ENCODE measurements around the gene KRT72.

Gene KRT72

DNA sequence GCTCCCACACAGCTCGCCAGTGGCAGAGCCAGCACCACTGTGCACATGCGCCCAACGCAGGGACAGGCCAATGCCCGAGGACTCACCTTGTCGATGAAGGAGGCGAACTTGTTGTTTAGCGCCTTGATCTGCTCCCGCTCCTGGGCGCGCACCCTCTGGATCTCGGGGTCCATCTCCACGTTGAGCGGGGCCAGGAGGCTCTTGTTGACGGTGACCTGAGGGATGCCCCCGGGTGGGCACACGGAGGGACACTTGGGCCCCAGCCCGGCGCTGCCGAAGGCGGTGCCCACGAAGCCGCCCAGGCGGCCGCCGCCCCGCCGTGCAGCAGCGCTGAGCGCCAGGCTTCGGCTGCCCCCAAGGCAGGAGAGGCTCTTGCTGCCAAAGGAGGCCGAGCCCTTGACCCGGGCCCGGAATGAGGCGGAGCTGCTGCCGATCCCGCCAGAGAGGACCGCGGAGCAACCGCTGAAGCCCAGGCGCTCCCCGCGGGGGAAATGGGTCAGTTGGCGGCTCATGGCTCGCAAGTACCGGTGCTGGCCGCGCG, at the start of gene KRT72:
Gene KRT72, minus strand, starts transcription at position 523 of the 541 bp plus-strand sequence. Its CDS starts 11 bp downstream, at position 512.
- TF ChIP-seq, protein P1, sequence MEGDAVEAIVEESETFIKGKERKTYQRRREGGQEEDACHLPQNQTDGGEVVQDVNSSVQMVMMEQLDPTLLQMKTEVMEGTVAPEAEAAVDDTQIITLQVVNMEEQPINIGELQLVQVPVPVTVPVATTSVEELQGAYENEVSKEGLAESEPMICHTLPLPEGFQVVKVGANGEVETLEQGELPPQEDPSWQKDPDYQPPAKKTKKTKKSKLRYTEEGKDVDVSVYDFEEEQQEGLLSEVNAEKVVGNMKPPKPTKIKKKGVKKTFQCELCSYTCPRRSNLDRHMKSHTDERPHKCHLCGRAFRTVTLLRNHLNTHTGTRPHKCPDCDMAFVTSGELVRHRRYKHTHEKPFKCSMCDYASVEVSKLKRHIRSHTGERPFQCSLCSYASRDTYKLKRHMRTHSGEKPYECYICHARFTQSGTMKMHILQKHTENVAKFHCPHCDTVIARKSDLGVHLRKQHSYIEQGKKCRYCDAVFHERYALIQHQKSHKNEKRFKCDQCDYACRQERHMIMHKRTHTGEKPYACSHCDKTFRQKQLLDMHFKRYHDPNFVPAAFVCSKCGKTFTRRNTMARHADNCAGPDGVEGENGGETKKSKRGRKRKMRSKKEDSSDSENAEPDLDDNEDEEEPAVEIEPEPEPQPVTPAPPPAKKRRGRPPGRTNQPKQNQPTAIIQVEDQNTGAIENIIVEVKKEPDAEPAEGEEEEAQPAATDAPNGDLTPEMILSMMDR (IDR thresholded peaks at IDR 0.05; ENCODE audit: low read depth, low read length), result no peak
- no peak for TF ChIP-seq EZH2phosphoT487 (IDR thresholded peaks at IDR 0.05; ENCODE audit: low read depth)
- Histone ChIP-seq H3K36me3 (replicated peaks; ENCODE audit: low read depth, low read length) (no peaks in the 10 kb centered on the region), H3K9ac (ENCODE audit: low read length) (no peak within 1 kb of the TSS), H4K20me1 (ENCODE audit: insufficient read depth, low read length) (no peaks in the 10 kb centered on the region), H3K4me2 (ENCODE audit: low read length) (no peak within 1 kb of the TSS), H3K79me2 (ENCODE audit: low read length) (no peaks in the 10 kb centered on the region), H2AFZ (ENCODE audit: low read depth, low read length) (no peak within 1 kb of the TSS), H3K4me1 (ENCODE audit: low read length) (no peaks in the 10 kb centered on the region), H3K27ac (ENCODE audit: low read length) (no peak within 1 kb of the TSS), H3K9me3 (ENCODE audit: insufficient read depth, low read length) (no peaks in the 10 kb centered on the region), H3K27me3 (ENCODE audit: low read depth, low read length) (peaks cover 28% of the 10 kb centered on the region), H3K4me3 (ENCODE audit: low read length) (no peak within 1 kb of the TSS)

DNA sequence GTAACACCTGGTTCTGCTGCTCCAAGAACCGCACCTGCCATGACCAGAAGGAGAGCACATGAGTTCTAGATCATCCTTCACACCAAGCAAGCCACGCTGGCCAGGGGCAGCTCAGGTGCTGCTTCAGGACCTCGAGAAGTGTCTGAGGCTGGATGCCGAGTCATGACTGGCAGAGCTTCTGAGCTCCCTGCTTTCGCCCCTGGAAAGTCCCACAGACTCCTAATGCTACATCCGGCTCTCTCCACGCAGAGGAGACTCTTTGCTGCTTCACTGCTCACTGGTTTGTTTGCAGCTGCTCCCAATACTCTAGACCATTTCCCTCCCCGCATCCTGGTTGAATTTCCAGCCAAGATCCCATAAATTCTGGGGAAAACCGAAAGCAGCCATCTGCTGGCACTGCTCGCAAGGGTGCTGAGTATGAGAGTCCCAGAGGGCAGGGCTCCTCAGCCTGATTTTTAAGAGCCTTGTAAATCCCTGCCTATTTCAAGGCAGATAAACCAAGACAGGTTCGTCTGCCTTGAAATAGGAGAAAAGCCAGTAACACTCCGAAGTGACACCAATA, 49.3 kb upstream of the KRT72 start:
- Histone ChIP-seq H3K27ac (ENCODE audit: low read length) (no peak overlapping the region), H3K4me3 (ENCODE audit: low read length) (no peak overlapping the region), H3K79me2 (ENCODE audit: low read length) (no peaks in the 10 kb centered on the region), H3K36me3 (replicated peaks; ENCODE audit: low read depth, low read length) (no peaks in the 10 kb centered on the region), H2AFZ (ENCODE audit: low read depth, low read length) (no peak overlapping the region), H3K4me2 (ENCODE audit: low read length) (no peak overlapping the region), H3K9ac (ENCODE audit: low read length) (no peak overlapping the region), H4K20me1 (ENCODE audit: insufficient read depth, low read length) (peaks cover 5% of the 10 kb centered on the region; the same call in 1 of the 2 replicates), H3K27me3 (ENCODE audit: low read depth, low read length) (peaks cover 26% of the 10 kb centered on the region), H3K9me3 (ENCODE audit: insufficient read depth, low read length) (no peaks in the 10 kb centered on the region), H3K4me1 (ENCODE audit: low read length) (peaks cover 6% of the 10 kb centered on the region)
- TF ChIP-seq, protein P1 (IDR thresholded peaks at IDR 0.05; ENCODE audit: low read depth, low read length), result no peak
- TF ChIP-seq EZH2phosphoT487 (IDR thresholded peaks at IDR 0.05; ENCODE audit: low read depth), result no peak

DNA sequence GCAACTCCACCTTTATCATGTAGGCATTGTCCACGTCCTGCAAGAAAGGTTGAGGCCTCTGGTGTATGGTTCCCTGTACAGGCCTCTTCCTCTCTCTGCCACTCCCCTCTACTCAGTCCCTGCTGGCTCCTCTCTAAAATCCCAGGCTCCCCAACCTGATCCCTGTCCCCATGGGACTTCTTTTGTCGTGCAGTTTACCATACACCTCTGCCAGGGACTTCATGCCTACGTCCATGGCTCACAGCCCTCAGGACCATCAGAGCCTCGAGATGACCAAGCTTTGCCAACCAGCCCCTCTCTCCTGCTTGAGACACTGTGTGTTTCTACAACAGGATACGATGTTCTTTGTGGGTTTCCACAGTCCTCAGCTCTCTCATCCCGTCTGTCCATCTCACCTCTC, 47.8 kb upstream of the KRT72 start:
- no peak overlapping the region for H3K4me3 ChIP-seq (ENCODE audit: low read length)
- no peaks in the 10 kb centered on the region for H3K9me3 ChIP-seq (ENCODE audit: insufficient read depth, low read length)
- H3K27ac ChIP-seq (ENCODE audit: low read length), result no peak overlapping the region
- H3K4me2 ChIP-seq (ENCODE audit: low read length), result no peak overlapping the region
- no peaks in the 10 kb centered on the region for H3K36me3 ChIP-seq (replicated peaks; ENCODE audit: low read depth, low read length)
- H3K79me2 ChIP-seq (ENCODE audit: low read length), result no peaks in the 10 kb centered on the region
- H3K9ac ChIP-seq (ENCODE audit: low read length), result no peak overlapping the region
- H3K27me3 ChIP-seq (ENCODE audit: low read depth, low read length), result peaks cover 27% of the 10 kb centered on the region
- peaks cover 5% of the 10 kb centered on the region; the same call in 1 of the 2 replicates for H4K20me1 ChIP-seq (ENCODE audit: insufficient read depth, low read length)
- TF ChIP-seq, protein P1 (IDR thresholded peaks at IDR 0.05; ENCODE audit: low read depth, low read length), result no peak
- no peak for TF ChIP-seq EZH2phosphoT487 (IDR thresholded peaks at IDR 0.05; ENCODE audit: low read depth)
- H3K4me1 ChIP-seq (ENCODE audit: low read length), result peaks cover 6% of the 10 kb centered on the region
- H2AFZ ChIP-seq (ENCODE audit: low read depth, low read length), result no peak overlapping the region

DNA sequence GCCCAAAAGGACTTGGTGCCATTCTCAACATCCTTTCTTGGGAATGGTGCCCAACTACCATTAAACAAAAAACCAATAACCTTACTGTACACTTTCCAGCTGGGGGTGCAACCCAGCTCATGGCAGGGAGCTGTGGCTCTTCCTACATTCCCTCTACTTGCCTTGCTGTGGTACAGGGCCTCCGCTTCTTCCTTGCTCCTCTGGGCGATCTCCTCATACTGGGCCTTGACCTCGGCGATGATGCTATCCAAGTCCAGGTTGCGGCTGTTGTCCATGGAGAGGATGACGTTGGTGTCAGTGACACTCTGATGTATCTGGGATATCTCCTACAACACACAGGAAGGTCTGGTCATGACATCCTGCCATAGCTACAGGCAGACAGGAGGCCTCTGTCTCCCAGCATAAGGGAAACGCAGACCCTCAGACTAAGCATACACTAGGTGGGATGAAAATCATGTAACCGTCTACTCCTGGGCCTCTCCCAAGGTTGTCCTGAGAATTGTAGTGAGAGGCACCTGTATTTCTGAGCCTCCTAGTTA, 46.8 kb upstream of the KRT72 start:
- H2AFZ ChIP-seq (ENCODE audit: low read depth, low read length), result no peak overlapping the region
- H3K27me3 ChIP-seq (ENCODE audit: low read depth, low read length), result peaks cover 35% of the 10 kb centered on the region
- TF ChIP-seq EZH2phosphoT487 (IDR thresholded peaks at IDR 0.05; ENCODE audit: low read depth), result no peak
- TF ChIP-seq, protein P1 (IDR thresholded peaks at IDR 0.05; ENCODE audit: low read depth, low read length), result no peak
- no peak overlapping the region for H3K9ac ChIP-seq (ENCODE audit: low read length)
- H3K9me3 ChIP-seq (ENCODE audit: insufficient read depth, low read length), result no peaks in the 10 kb centered on the region
- peaks cover 5% of the 10 kb centered on the region; the same call in 1 of the 2 replicates for H4K20me1 ChIP-seq (ENCODE audit: insufficient read depth, low read length)
- no peak overlapping the region for H3K27ac ChIP-seq (ENCODE audit: low read length)
- H3K36me3 ChIP-seq (replicated peaks; ENCODE audit: low read depth, low read length), result no peaks in the 10 kb centered on the region
- peaks cover 6% of the 10 kb centered on the region for H3K4me1 ChIP-seq (ENCODE audit: low read length)
- no peak overlapping the region for H3K4me2 ChIP-seq (ENCODE audit: low read length)
- no peaks in the 10 kb centered on the region for H3K79me2 ChIP-seq (ENCODE audit: low read length)
- H3K4me3 ChIP-seq (ENCODE audit: low read length), result no peak overlapping the region

Data from OCI-LY3 (cell line).